MM.1S (cell line): ENCODE results near the gene KSR2.

Source experiments
- DNase-seq: peaks from one replicate; pipeline ENCODE4 v3.0.0-alpha.2; 2015
- H2AFZ ChIP-seq: fragments of 300-600 bp; sonication (generic); 2 replicates; pipeline ENCODE4 v1.6.0; 2016; ENCODE audit warnings: antibody characterized with exemption, low read length
- H3F3A ChIP-seq: fragments of 300-600 bp; sonication (generic); 2 replicates; pipeline ENCODE4 v1.6.1; 2016; ENCODE audit warnings: mild to moderate bottlenecking, antibody characterized with exemption, low read length, moderate library complexity, mixed read lengths; ENCODE audit not compliant: insufficient read depth
- H3K27ac ChIP-seq: fragments of 300-600 bp; sonication (generic); 2 replicates; pipeline ENCODE4 v1.5.1; 2016; ENCODE audit warnings: mild to moderate bottlenecking, low read length
- H3K27me3 ChIP-seq: fragments of 300-600 bp; sonication (generic); replicated peaks from 2 replicates; pipeline ENCODE4 v1.6.0; 2016; ENCODE audit warnings: low read length; ENCODE audit not compliant: insufficient read depth
- H3K36me3 ChIP-seq: fragments of 300-600 bp; sonication (generic); replicated peaks from 2 replicates; pipeline ENCODE4 v1.6.1; 2016; ENCODE audit warnings: mild to moderate bottlenecking, low read length, mixed read lengths; ENCODE audit not compliant: insufficient read depth
- H3K4me1 ChIP-seq: fragments of 300-600 bp; sonication (generic); 2 replicates; pipeline ENCODE4 v1.6.1; 2016; ENCODE audit warnings: low read length, mixed read lengths
- H3K4me2 ChIP-seq: fragments of 300-600 bp; sonication (generic); 2 replicates; pipeline ENCODE4 v1.6.0; 2016; ENCODE audit warnings: low read depth, low read length
- H3K4me3 ChIP-seq: fragments of 300-600 bp; sonication (generic); 2 replicates; pipeline ENCODE4 v1.5.1; 2016; ENCODE audit warnings: low read length, mixed read lengths
- H3K79me2 ChIP-seq: fragments of 300-600 bp; sonication (generic); 2 replicates; pipeline ENCODE4 v1.6.1; 2016; ENCODE audit warnings: mixed run types, low read length, mixed read lengths
- H3K9ac ChIP-seq: fragments of 300-600 bp; sonication (generic); 2 replicates; pipeline ENCODE4 v1.6.1; 2016; ENCODE audit warnings: low read length, mixed read lengths
- H3K9me2 ChIP-seq: fragments of 300-600 bp; sonication (generic); replicated peaks from 2 replicates; pipeline ENCODE4 v1.6.1; 2016; ENCODE audit warnings: mild to moderate bottlenecking, low read length, mixed read lengths; ENCODE audit not compliant: insufficient read depth
- H3K9me3 ChIP-seq: fragments of 300-600 bp; sonication (generic); replicated peaks from 2 replicates; pipeline ENCODE4 v1.6.1; 2016; ENCODE audit warnings: mild to moderate bottlenecking, low read length, mixed read lengths; ENCODE audit not compliant: insufficient read depth
- H4K20me1 ChIP-seq: fragments of 300-600 bp; sonication (generic); 2 replicates; pipeline ENCODE4 v1.6.1; 2016; ENCODE audit warnings: mild to moderate bottlenecking, low read length, moderate library complexity, mixed read lengths; ENCODE audit not compliant: insufficient read depth
- EZH2 ChIP-seq: fragments of 300-600 bp; sonication (generic); optimal IDR thresholded peaks from 2 replicates; pipeline ENCODE3; 2017; ENCODE audit warnings: low read depth, mild to moderate bottlenecking, antibody characterized with exemption, low read length, mixed read lengths
- EZH2phosphoT487 ChIP-seq: fragments of 300-600 bp; sonication (generic); IDR thresholded peaks from 2 replicates; pipeline ENCODE4 v1.6.1; 2018; ENCODE audit warnings: antibody characterized with exemption, low read length
- TF ChIP-seq, protein P1 (sequence below): fragments of 300-600 bp; sonication (generic); IDR thresholded peaks from 2 replicates; pipeline ENCODE4 v1.5.1; 2016; ENCODE audit warnings: antibody characterized with exemption, low read length, mixed read lengths

KSR2 gene

DNA sequence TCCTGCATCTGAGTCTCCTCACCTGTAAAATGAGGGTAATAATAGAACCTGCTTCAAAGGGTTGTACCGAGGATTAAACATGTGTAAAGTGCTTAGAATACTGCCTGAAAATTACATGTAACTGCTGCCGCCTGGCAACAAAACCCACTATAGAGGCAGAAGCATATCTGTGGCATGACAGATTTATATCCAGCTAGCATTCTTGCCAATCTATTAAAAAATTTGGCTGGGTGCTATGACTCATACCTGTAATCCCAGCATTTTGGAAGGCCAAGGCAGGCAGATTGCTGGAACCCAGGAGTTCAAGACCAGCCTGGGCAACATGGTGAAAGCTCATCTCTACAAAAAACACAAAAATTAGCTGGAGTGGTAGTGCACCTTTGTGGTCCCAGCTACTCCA lies 16.4 kb upstream of the KSR2 start:
- Histone ChIP-seq H3K4me1 (no peaks in the 10 kb centered on the region), H3K4me2 (no peak overlapping the region), H3K27me3 (no peaks in the 10 kb centered on the region), H3K9me3 (no peaks in the 10 kb centered on the region), H3K4me3 (no peak overlapping the region), H3K9me2 (no peaks in the 10 kb centered on the region), H4K20me1 (no peaks in the 10 kb centered on the region), H3K27ac (no peak overlapping the region), H3K36me3 (no peaks in the 10 kb centered on the region), H2AFZ (no peak overlapping the region), H3F3A (no peaks in the 10 kb centered on the region), H3K9ac (no peak overlapping the region), H3K79me2 (no peaks in the 10 kb centered on the region)
- no peak for DNase-seq
- no peak for TF ChIP-seq EZH2phosphoT487
- no peak for TF ChIP-seq EZH2
- TF ChIP-seq, protein P1, sequence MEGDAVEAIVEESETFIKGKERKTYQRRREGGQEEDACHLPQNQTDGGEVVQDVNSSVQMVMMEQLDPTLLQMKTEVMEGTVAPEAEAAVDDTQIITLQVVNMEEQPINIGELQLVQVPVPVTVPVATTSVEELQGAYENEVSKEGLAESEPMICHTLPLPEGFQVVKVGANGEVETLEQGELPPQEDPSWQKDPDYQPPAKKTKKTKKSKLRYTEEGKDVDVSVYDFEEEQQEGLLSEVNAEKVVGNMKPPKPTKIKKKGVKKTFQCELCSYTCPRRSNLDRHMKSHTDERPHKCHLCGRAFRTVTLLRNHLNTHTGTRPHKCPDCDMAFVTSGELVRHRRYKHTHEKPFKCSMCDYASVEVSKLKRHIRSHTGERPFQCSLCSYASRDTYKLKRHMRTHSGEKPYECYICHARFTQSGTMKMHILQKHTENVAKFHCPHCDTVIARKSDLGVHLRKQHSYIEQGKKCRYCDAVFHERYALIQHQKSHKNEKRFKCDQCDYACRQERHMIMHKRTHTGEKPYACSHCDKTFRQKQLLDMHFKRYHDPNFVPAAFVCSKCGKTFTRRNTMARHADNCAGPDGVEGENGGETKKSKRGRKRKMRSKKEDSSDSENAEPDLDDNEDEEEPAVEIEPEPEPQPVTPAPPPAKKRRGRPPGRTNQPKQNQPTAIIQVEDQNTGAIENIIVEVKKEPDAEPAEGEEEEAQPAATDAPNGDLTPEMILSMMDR = no peak

DNA sequence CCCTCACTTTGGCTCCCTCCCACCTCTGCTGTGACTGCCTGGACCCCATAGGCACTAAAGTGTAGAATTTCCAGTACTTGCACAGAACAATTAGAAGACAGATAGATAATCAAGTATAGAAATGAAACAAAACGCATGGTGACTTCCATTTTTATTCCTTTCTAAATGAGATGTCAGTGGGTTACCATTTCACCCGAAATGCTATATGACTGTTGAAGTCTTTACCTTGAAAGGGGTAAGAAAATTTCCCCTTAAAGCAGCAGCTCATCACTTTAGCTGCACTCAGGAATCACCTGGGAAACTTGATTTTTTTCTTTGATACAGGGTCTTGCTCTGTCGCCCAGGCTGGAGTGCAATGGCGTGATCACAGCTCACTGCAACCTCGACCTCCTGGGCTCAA lies 12.5 kb upstream of the KSR2 start:
- no peak overlapping the region for H2AFZ ChIP-seq
- H3K4me2 ChIP-seq = no peak overlapping the region
- no peak for DNase-seq
- no peak overlapping the region for H3K9ac ChIP-seq
- H4K20me1 ChIP-seq = no peaks in the 10 kb centered on the region
- no peaks in the 10 kb centered on the region for H3F3A ChIP-seq
- H3K9me2 ChIP-seq = no peaks in the 10 kb centered on the region
- H3K27me3 ChIP-seq = no peaks in the 10 kb centered on the region
- H3K9me3 ChIP-seq = no peaks in the 10 kb centered on the region
- H3K79me2 ChIP-seq = no peaks in the 10 kb centered on the region
- TF ChIP-seq, protein P1 = no peak
- TF ChIP-seq EZH2phosphoT487 = no peak
- TF ChIP-seq EZH2 = no peak
- H3K36me3 ChIP-seq = no peaks in the 10 kb centered on the region
- no peak overlapping the region for H3K27ac ChIP-seq
- no peak overlapping the region for H3K4me3 ChIP-seq
- no peaks in the 10 kb centered on the region for H3K4me1 ChIP-seq

DNA sequence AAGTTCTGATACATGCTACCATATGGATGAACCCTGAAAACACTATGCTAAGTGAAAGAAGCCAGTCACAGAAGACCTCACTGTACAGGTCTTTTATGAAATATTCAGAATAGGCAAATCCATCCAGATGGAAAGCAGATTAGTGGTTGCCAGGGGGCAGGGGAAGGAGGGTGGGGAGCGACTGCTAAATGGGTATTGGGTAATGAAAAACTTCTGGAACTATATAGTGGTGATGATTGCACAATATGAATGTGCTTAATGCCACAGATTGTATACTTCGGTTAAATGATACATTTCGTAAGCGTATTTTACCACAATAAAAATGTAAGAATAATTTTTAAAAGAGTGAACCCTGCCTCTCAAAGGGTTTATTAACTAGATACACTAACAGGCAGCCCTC lies 11.8 kb upstream of the KSR2 start:
- H3K27ac ChIP-seq = no peak overlapping the region
- no peak overlapping the region for H3K9ac ChIP-seq
- no peak overlapping the region for H3K4me2 ChIP-seq
- no peaks in the 10 kb centered on the region for H3K4me1 ChIP-seq
- H3K27me3 ChIP-seq = no peaks in the 10 kb centered on the region
- H3K79me2 ChIP-seq = no peaks in the 10 kb centered on the region
- DNase-seq = no peak
- no peaks in the 10 kb centered on the region for H3K9me3 ChIP-seq
- H4K20me1 ChIP-seq = no peaks in the 10 kb centered on the region
- H3K4me3 ChIP-seq = no peak overlapping the region
- H2AFZ ChIP-seq = no peak overlapping the region
- no peaks in the 10 kb centered on the region for H3K36me3 ChIP-seq
- no peaks in the 10 kb centered on the region for H3F3A ChIP-seq
- no peaks in the 10 kb centered on the region for H3K9me2 ChIP-seq
- TF ChIP-seq EZH2 = no peak
- TF ChIP-seq EZH2phosphoT487 = no peak
- TF ChIP-seq, protein P1 = no peak
